Activated T-cell treated with anti-CD3 and anti-CD28 coated beads for 1 hour (primary cell): Measurements from ENCODE around the gene FKBP10.
A peak's percentile ranks its signal among the peaks of the same experiment; 100 is the strongest.

ENCODE experiments used
- DNase-seq: peaks from one replicate; pipeline ENCODE4 v3.0.0-alpha.2; 2020; ENCODE audit warnings: low read depth

Gene FKBP10

GRCh38 chr17:41782142-41782541, 30.7 kb upstream of the FKBP10 start:
- DNase-seq, result no peak

GRCh38 chr17:41784207-41784744, 28.5 kb upstream of the FKBP10 start:
- no peak for DNase-seq

- DNase-seq, result no peak
These were observed 27.5 kb upstream of the FKBP10 start for GRCh38 chr17:41785091-41785858.

GRCh38 chr17:41785859-41786226, 27.0 kb upstream of the FKBP10 start:
- DNase-seq, result no peak

- DNase-seq, result peak; percentile 78
These were observed 26.4 kb upstream of the FKBP10 start, which contains the start of gene JUP for GRCh38 chr17:41786227-41787020. TSS of gene JUP (minus strand) at chr17:41786711. CDS start at chr17:41771854, 14,857 bp downstream.

- DNase-seq, result no peak
These were observed 25.8 kb upstream of the FKBP10 start for GRCh38 chr17:41787021-41787418.

GRCh38 chr17:41792845-41793783, 19.7 kb upstream of the FKBP10 start:
- no peak for DNase-seq

- no peak for DNase-seq
These were observed 18.8 kb upstream of the FKBP10 start for GRCh38 chr17:41793784-41794539.

- no peak for DNase-seq
These were observed 18.2 kb upstream of the FKBP10 start for GRCh38 chr17:41794540-41794975.

- no peak for DNase-seq
These were observed 16.5 kb upstream of the FKBP10 start for GRCh38 chr17:41796121-41796895.

GRCh38 chr17:41797377-41797776, 15.4 kb upstream of the FKBP10 start:
- no peak for DNase-seq

- no peak for DNase-seq
These were observed 13.4 kb upstream of the FKBP10 start for GRCh38 chr17:41799366-41799765.

GRCh38 chr17:41800601-41801373, 12.0 kb upstream of the FKBP10 start:
- no peak for DNase-seq

- DNase-seq, result peak; percentile 75
These were observed 11.2 kb upstream of the FKBP10 start for GRCh38 chr17:41801374-41802271.

GRCh38 chr17:41803049-41804020, 9.5 kb upstream of the FKBP10 start:
- no peak for DNase-seq

GRCh38 chr17:41806685-41807445, 5.9 kb upstream of the FKBP10 start:
- no peak for DNase-seq
